NCI-H1436 treated with DMSO at 0.1 percent for 48 hours (cell line): Measurements from ENCODE around the gene UPF3A.
A peak's percentile ranks its signal among the peaks of the same experiment; 100 is the strongest.
"Not testable (repeated sequence)": the region's sequence is repeated elsewhere in the genome, so short reads cannot be mapped to it uniquely, and the experiment has no call there.

Experiments
- DNase-seq: peaks from one replicate; lab custom pipeline; 2025; lab: John Stamatoyannopoulos, UW

UPF3A gene, protein sequence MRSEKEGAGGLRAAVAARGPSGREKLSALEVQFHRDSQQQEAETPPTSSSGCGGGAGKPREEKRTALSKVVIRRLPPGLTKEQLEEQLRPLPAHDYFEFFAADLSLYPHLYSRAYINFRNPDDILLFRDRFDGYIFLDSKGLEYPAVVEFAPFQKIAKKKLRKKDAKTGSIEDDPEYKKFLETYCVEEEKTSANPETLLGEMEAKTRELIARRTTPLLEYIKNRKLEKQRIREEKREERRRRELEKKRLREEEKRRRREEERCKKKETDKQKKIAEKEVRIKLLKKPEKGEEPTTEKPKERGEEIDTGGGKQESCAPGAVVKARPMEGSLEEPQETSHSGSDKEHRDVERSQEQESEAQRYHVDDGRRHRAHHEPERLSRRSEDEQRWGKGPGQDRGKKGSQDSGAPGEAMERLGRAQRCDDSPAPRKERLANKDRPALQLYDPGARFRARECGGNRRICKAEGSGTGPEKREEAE

DNA sequence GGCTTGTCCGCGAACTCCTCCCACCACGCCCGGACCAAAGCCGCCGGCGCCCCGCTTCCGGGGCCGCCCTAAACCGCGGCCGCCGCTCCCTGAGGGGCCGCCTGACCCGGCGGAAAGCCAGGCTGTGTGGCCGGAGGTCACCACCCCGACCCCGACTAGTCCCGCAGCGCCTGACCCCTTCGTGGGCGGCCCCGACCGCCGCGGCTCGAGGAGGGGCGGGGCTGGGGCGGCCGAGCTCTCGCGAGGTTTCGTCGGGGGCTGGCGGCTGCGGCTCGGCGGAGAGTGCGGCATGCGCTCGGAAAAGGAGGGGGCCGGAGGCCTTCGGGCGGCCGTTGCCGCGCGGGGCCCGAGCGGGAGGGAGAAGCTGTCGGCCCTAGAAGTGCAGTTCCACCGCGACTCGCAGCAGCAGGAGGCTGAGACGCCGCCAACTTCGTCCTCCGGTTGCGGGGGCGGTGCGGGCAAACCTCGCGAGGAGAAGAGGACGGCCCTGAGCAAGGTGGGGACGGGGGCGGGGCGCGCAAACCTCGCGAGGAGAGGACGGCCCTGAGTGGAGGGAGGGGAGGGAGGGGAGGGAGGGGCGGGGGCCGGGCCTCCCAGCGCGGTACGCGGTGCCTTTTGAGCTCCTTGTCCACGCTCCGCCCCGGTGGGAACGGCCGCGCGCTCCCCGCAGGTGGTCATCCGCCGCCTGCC is at the start of gene UPF3A:
Gene UPF3A (plus strand): TSS at position 251 of the 690 bp plus-strand sequence. CDS start 39 bp downstream, at position 290.
- DNase-seq: peak; percentile 15

GRCh38 chr13:114231886-114232285 is 49.5 kb upstream of the UPF3A start:
- no peak for DNase-seq

DNA sequence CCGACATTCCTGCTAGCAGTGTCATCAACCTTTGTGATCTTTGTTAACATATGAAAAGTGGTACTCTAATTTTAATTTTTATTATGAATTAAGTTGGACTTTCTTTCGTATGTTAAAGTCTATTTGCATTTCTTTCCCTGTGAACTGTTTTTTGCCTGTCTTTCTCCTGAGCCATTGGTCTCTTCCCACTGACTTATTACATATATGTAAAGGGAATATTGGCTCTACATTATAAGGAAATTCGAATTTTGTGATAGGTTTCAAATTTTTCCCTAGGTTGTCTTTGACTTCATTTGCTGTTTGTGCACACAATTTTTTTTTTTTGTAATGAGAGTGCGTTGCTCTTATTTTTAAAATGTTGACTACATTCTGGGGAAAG is 47.1 kb upstream of the UPF3A start:
- DNase-seq: no peak

DNA sequence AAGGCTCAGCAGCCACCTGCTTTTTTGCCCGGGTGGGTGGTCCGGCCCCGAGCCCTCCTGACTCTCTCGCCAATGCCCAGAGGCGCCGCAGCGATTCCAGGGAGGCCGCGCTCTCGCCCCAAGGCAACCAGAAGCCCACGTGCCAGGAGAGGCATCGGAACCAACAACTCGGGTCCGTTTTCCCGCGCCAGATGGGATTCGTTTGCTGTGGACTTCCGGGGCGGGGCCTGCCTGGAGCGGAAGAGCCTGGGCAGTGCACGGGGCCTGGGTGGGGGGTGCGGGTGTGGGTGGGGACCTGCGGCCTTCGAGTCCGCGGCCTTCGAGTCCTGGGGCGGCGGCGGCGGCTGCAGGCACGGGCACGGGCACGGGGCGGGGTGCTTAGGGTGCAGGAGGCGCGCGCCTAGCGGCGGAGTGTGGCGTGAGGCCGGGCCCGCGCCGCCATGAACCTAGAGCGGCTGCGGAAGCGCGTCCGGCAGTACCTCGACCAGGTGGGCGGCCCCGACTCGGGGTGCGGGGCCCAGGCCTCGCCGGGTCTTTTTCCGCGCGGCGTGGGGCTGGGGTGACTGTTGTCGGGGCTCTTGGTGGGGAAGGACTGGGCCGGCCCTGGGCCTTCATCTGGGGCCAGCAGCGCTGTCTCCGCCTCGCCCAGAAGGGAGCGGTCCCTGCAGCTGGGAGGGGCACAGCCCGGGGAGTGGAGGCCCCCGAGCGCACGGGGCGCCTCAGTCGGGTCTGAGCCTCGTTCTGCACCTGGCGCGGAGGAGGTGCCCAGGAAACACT is 46.6 kb upstream of the UPF3A start, which contains the start of gene CDC16:
Gene CDC16 (plus strand): TSS at position 253 of the 777 bp plus-strand sequence. CDS start 188 bp downstream, at position 441.
- peak; percentile 46 for DNase-seq

DNA sequence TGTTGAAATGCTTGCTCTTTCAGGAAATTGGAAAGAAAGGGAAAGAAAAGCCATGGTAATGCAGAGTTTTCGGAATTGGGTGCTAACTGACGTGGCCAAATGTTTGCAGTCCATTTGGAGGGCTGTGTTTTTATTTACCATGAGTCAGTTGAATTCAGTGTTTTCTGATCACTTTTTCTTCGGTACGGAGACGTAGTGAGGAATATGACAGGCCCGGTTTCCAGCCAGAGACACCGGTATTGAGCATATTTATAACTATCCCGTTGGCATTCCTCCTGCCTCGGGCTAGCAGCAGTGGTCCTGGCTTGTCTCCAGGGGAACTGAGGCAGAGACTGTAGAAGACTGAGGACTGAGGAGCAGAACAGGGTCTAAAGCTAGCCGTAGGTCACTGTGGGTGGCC is 45.7 kb upstream of the UPF3A start:
- no peak for DNase-seq

GRCh38 chr13:114236227-114236626 is 45.2 kb upstream of the UPF3A start:
- no peak for DNase-seq

GRCh38 chr13:114237415-114238112 is 43.8 kb upstream of the UPF3A start:
- DNase-seq: no peak

DNA sequence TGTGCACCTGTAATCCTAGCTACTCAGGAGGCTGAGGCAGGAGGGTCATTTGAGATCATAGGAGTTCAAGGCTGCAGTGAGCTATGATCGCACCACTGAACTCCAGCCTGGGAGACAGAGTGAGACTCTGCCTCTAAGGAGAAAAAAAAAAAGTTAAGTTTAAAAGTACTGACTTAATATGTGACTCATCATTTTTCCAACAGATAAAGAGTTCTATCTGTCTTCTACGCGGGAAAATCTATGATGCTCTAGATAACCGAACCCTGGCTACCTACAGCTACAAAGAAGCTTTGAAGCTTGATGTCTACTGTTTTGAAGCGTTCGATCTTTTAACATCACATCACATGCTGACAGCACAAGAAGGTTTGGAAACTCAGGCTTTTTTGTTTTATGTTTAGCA is 39.5 kb upstream of the UPF3A start:
- no peak for DNase-seq

- DNase-seq: no peak
Measured at GRCh38 chr13:114243971-114244370, 37.4 kb upstream of the UPF3A start.

DNA sequence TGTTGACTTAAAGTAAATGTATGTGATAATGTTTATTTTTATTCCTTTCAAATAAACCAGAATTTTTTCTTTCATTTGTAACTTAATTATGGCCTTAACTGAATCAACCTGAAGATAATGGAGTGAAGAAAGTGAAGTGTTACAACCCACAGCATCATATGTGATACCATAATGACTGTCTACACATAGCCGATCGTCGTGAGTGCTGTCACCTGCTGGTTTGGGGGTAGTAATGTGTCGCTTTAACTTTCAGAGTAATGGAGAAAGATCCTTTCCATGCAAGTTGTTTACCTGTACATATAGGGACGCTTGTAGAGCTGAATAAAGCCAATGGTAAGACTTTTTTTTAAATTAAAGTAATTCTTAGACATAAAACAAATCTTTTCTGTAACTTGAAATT is 36.8 kb upstream of the UPF3A start:
- DNase-seq: no peak

DNA sequence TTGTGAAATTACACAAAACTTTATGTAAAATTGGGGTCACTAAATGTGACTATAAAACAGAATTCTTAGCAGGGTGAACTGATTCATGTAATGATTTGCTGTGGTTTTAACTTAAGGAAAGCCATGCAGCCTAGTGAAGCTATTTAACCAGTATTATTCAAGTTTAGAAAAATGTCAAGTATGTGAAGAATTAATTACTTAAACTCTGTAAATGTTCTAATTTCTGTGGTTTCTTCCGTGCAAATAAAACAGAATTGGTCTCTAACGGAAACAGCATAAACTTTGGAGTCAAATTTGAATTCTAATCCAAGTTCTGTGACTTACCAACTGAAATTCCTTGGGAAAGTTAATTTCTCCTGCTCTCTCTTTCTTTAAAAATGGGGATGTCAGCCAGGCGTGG is 33.4 kb upstream of the UPF3A start:
- DNase-seq: no peak

DNA sequence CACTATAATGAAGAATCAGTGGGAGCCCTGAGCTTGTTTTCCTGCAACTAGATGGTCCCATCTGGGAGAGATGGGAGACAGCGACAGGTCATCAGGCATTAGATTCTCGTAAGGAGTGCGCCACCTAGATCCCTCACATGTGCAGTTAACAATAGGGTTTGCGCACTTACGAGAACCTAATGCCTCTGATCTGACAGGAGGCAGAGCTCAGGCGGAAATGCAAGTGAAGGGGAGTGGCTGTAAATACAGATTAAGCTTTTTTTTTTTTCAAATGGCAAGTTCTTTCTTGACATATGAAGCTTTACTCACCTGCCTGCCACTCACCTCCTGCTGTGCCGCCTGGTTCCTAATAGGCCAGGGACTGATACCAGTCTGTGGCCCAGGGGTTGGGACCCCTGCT is 32.3 kb upstream of the UPF3A start:
- no peak for DNase-seq

DNA sequence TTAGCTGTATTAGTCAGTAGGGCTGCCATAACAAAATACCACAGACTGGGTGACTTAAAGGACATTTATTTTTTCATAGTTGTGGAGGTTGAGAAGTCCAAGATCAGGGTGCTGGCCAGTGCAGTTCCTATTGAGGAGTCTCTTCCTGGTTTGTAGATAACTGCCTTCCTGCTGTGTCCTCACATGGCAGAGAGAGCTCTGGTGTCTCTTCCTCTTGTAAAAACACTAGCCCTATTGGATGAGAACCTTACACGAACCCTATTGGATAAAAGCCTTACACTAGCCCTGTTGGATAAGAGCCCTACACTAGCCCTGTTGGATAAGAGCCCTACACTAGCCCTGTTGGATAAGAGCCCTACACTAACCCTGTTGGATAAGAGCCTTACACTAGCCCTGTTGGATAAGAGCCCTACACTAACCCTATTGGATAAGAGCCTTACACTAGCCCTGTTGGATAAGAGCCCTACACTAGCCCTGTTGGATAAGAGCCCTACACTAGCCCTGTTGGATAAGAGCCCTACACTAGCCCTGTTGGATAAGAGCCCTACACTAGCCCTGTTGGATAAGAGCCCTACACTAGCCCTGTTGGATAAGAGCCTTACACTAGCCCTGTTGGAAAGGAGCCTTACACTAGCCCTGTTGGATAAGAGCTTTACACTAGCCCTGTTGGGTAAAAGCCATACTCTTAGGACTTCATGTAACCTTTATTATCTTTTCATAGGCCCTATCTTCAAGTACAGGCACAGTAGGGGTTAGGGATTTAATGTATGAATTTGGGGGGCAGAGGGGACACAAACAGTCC is 29.6 kb upstream of the UPF3A start:
- not testable (repeated sequence) for DNase-seq

GRCh38 chr13:114256547-114256946 is 24.9 kb upstream of the UPF3A start:
- DNase-seq: no peak

GRCh38 chr13:114257014-114257413 is 24.4 kb upstream of the UPF3A start:
- no peak for DNase-seq

GRCh38 chr13:114258589-114258988 is 22.8 kb upstream of the UPF3A start:
- no peak for DNase-seq

DNA sequence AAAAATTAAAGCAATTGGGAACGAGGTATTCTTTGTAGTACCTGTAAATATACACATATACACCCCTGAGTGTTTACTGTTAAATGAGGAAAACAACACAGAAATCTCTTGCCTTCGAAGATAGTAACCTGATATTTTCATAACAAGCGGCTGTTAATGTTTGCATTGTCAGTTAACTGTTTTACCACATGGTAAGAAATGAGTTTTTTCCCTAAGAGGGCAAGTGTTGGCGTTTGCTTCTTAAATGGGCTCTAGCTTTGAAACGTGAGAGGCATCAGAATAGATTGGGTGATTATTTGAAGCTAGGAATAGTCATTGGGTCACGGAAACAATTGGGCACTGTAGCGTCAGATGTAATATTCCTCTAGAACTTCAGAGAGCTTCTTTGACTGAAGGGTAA is 22.0 kb upstream of the UPF3A start:
- no peak for DNase-seq

GRCh38 chr13:114259974-114260373 is 21.4 kb upstream of the UPF3A start:
- no peak for DNase-seq

DNA sequence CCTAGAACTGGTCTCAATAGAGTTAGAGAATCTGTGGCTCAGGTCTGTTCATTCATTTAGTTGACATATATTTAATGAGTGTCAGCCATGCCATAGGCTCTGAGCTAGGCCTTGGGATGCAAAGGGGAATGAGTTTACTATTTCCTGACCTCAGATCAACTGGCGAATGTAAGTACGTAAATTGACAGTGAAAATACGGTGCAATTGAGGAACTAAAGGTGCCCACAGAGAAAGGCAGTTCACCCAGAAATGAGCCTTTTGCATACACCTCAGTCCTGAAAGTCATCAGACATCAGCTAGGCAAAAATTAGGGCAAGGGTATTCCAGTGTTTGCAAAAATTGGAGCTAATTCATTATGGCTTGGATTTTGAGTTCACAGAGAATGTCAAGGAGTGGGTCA is 20.6 kb upstream of the UPF3A start:
- DNase-seq: no peak

DNA sequence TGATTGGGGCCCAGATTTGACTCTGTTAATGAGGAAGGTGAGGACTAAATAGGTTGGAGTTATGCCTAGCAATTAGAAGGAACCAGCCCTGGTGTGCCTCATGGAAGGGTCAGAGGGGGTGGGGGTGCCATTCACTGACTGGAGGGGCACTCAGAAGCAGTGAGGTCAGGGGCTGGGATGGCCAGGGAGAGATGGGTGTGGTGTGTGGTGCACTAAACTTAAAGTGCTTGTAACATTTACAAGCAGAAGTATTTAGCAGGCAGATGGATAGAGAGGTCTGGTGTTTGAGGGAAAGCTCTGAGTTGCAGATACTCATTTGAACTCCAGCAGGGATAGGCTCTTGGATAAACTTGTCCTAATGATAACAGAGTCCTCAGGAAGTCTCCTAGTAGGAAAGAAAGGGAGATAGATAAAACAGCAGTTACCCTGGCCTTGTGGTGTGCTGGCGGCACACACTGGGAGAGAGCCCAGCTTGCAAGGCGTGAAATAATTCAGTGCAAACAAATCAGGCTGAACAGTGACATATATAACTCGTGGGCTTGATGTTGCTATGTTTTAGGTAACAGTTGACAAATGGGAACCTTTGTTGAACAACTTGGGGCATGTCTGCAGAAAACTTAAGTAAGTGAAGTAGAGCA is 20.0 kb upstream of the UPF3A start:
- DNase-seq: no peak

GRCh38 chr13:114263578-114263977 is 17.8 kb upstream of the UPF3A start:
- no peak for DNase-seq
